ENCODE data around the gene FUCA1.

The FUCA1 gene

GRCh38 chr1:23799570-23800399 is 68.3 kb downstream of the FUCA1 start:
- no peak for DNase-seq

GRCh38 chr1:23799255-23799569 is 68.9 kb downstream of the FUCA1 start:
- DNase-seq = no peak

- no peak for DNase-seq
Measured at GRCh38 chr1:23798662-23799142, 69.4 kb downstream of the FUCA1 start.

- no peak for DNase-seq
Measured at GRCh38 chr1:23797478-23798448, 70.3 kb downstream of the FUCA1 start.

- DNase-seq = no peak
Measured at GRCh38 chr1:23796466-23797271, 71.4 kb downstream of the FUCA1 start.

- no peak for DNase-seq
Measured at GRCh38 chr1:23795676-23796465, 72.2 kb downstream of the FUCA1 start.

All from amniotic stem cell (primary cell).